Neural crest cell (in vitro differentiated cells): Measurements from ENCODE around the gene MAP4K4. TPM values are rescaled to one million over a fixed set of nuclear protein-coding genes. Genes with fewer than 3 reads are reported as not detected.

ENCODE experiments used
- DNase-seq: peaks from one replicate; pipeline ENCODE4 v3.0.0; 2021; ENCODE audit warnings: low read depth, mixed read lengths, low spot score
- H3K27ac Mint-ChIP-seq: one replicate; pipeline ENCODE4 v1.8.0; 2021; ENCODE audit warnings: mild to moderate bottlenecking, mixed read lengths; ENCODE audit not compliant: unreplicated experiment
- H3K27me3 Mint-ChIP-seq: 2 replicates; pipeline ENCODE4 v1.8.0; 2021; ENCODE audit warnings: low read depth, mild to moderate bottlenecking, mixed read lengths
- H3K36me3 Mint-ChIP-seq: 2 replicates; pipeline ENCODE4 v1.8.0; 2021; ENCODE audit warnings: low read depth, mild to moderate bottlenecking, mixed read lengths
- H3K4me1 Mint-ChIP-seq: 2 replicates; pipeline ENCODE4 v1.8.0; 2021; ENCODE audit warnings: mixed read lengths
- H3K4me3 Mint-ChIP-seq: one replicate; pipeline ENCODE4 v1.8.0; 2021; ENCODE audit warnings: mild to moderate bottlenecking, mixed read lengths
- H3K9me3 Mint-ChIP-seq: 2 replicates; pipeline ENCODE4 v1.8.0; 2021; ENCODE audit warnings: mixed read lengths
- CTCF ChIP-seq: fragments of 200-600 bp; sonication (generic); conservative IDR thresholded peaks from 2 replicates; pipeline ENCODE4 v1.5.0; 2021; ENCODE audit warnings: antibody characterized with exemption, mild to moderate bottlenecking
- total RNA-seq: library from RNA; stranded (reverse); gene quantifications from 2 replicates; pipeline ENCODE4 v1.2.1, GENCODE V29; 2021

The MAP4K4 gene
- total RNA-seq, 1 donor from 2014 or later = 209 TPM

- H3K4me1 Mint-ChIP-seq = peaks cover 18% of the 10 kb centered on the region
- no peaks in the 10 kb centered on the region for H3K9me3 Mint-ChIP-seq
- DNase-seq = no peak
- H3K36me3 Mint-ChIP-seq = peaks cover 28% of the 10 kb centered on the region
- H3K27me3 Mint-ChIP-seq = no peaks in the 10 kb centered on the region
- no peak for TF ChIP-seq CTCF
- H3K4me3 Mint-ChIP-seq = no peak overlapping the region
- H3K27ac Mint-ChIP-seq = no peak overlapping the region
These were observed 171.0 kb downstream of the MAP4K4 start for GRCh38 chr2:101868525-101868924.

- no peak overlapping the region for H3K4me3 Mint-ChIP-seq
- H3K9me3 Mint-ChIP-seq = no peaks in the 10 kb centered on the region
- no peaks in the 10 kb centered on the region for H3K27me3 Mint-ChIP-seq
- TF ChIP-seq CTCF = no peak
- H3K4me1 Mint-ChIP-seq = peaks cover 12% of the 10 kb centered on the region
- peaks cover 33% of the 10 kb centered on the region for H3K36me3 Mint-ChIP-seq
- H3K27ac Mint-ChIP-seq = peak overlapping the region; percentile 63
- no peak for DNase-seq
These were observed 172.0 kb downstream of the MAP4K4 start for GRCh38 chr2:101869527-101869926.

DNA sequence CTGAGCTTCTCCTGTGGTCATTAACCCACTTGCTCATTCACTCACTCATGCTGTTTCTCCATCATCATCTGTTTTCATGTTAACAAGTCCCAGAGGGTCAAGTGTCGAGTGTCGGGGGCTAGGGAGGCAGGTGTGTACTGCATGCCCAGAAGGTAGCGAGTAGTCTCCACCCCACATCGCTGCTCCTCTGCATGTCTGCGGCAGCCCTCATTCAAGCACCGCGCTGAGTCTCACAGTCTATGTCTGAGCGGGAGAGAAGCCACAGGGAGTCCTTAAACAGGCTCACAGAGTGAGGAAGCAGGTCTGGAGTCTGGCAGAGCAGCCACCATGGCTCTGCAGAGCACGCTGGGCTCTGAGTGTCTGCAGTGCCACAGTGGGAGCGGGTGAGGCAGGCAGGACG, 172.9 kb downstream of the MAP4K4 start:
- no peak overlapping the region for H3K4me3 Mint-ChIP-seq
- peaks cover 29% of the 10 kb centered on the region for H3K36me3 Mint-ChIP-seq
- no peak for DNase-seq
- peaks cover 10% of the 10 kb centered on the region for H3K4me1 Mint-ChIP-seq
- no peaks in the 10 kb centered on the region for H3K27me3 Mint-ChIP-seq
- H3K27ac Mint-ChIP-seq = no peak overlapping the region
- H3K9me3 Mint-ChIP-seq = no peaks in the 10 kb centered on the region
- TF ChIP-seq CTCF = no peak

GRCh38 chr2:101871480-101871879, 174.0 kb downstream of the MAP4K4 start:
- no peaks in the 10 kb centered on the region for H3K9me3 Mint-ChIP-seq
- H3K27ac Mint-ChIP-seq = no peak overlapping the region
- H3K4me1 Mint-ChIP-seq = peaks cover 10% of the 10 kb centered on the region
- peaks cover 27% of the 10 kb centered on the region for H3K36me3 Mint-ChIP-seq
- TF ChIP-seq CTCF = no peak
- no peak for DNase-seq
- H3K4me3 Mint-ChIP-seq = no peak overlapping the region
- no peaks in the 10 kb centered on the region for H3K27me3 Mint-ChIP-seq

- Mint-ChIP-seq H3K4me1 (peaks cover 10% of the 10 kb centered on the region), H3K27me3 (no peaks in the 10 kb centered on the region), H3K36me3 (peaks cover 27% of the 10 kb centered on the region), H3K9me3 (no peaks in the 10 kb centered on the region), H3K4me3 (no peak overlapping the region), H3K27ac (no peak overlapping the region)
- TF ChIP-seq CTCF = no peak
- no peak for DNase-seq
These were observed 175.0 kb downstream of the MAP4K4 start for GRCh38 chr2:101872480-101872879.

GRCh38 chr2:101873543-101873942, 176.0 kb downstream of the MAP4K4 start:
- DNase-seq = no peak
- no peaks in the 10 kb centered on the region for H3K9me3 Mint-ChIP-seq
- no peak overlapping the region for H3K4me3 Mint-ChIP-seq
- H3K27me3 Mint-ChIP-seq = no peaks in the 10 kb centered on the region
- peak; percentile 43 for TF ChIP-seq CTCF
- H3K4me1 Mint-ChIP-seq = peaks cover 2% of the 10 kb centered on the region
- no peak overlapping the region for H3K27ac Mint-ChIP-seq
- H3K36me3 Mint-ChIP-seq = peaks cover 24% of the 10 kb centered on the region
